DOHH2 (cell line): ENCODE data around the gene GPC6.

Experiments used
- H3F3A ChIP-seq: fragments of 200-600 bp; sonication (generic), shearing (Covaris generic); 2 replicates; pipeline ENCODE4 v1.6.0; 2016; ENCODE audit warnings: antibody characterized with exemption, mild to moderate bottlenecking; ENCODE audit not compliant: control insufficient read depth, insufficient read depth
- H3K27ac ChIP-seq: fragments of 200-600 bp; sonication (generic); 2 replicates; pipeline ENCODE4 v1.5.1; 2014; ENCODE audit warnings: low read depth, mild to moderate bottlenecking, low read length, moderate library complexity
- H3K27me3 ChIP-seq: fragments of 200-600 bp; sonication (generic); 2 replicates; pipeline ENCODE4 v1.6.1; 2014; ENCODE audit warnings: mild to moderate bottlenecking, low read length, mixed read lengths; ENCODE audit not compliant: control insufficient read depth
- H3K36me3 ChIP-seq: fragments of 200-600 bp; sonication (generic); 2 replicates; pipeline ENCODE4 v1.6.1; 2014; ENCODE audit warnings: mild to moderate bottlenecking, low read length, moderate library complexity, mixed read lengths; ENCODE audit not compliant: control insufficient read depth
- H3K4me1 ChIP-seq: fragments of 200-600 bp; sonication (generic); 2 replicates; pipeline ENCODE4 v1.6.1; 2014; ENCODE audit warnings: mild to moderate bottlenecking, low read length, mixed read lengths; ENCODE audit not compliant: control insufficient read depth
- H3K4me2 ChIP-seq: fragments of 200-600 bp; sonication (generic); 2 replicates; pipeline ENCODE4 v1.6.0; 2014; ENCODE audit warnings: mild to moderate bottlenecking, low read length, moderate library complexity
- H3K4me3 ChIP-seq: fragments of 200-600 bp; sonication (generic); 2 replicates; pipeline ENCODE4 v1.5.1; 2014; ENCODE audit warnings: mild to moderate bottlenecking, low read length, mixed read lengths
- H3K79me2 ChIP-seq: fragments of 200-600 bp; sonication (generic); 2 replicates; pipeline ENCODE4 v1.6.1; 2014; ENCODE audit warnings: mild to moderate bottlenecking, low read length, mixed read lengths; ENCODE audit not compliant: control insufficient read depth
- H3K9me2 ChIP-seq: fragments of 200-600 bp; sonication (generic); replicated peaks from 2 replicates; pipeline ENCODE4 v1.6.1; 2014; ENCODE audit warnings: mild to moderate bottlenecking, low read length, mixed read lengths; ENCODE audit not compliant: control insufficient read depth
- H3K9me3 ChIP-seq: fragments of 200-600 bp; sonication (generic); 2 replicates; pipeline ENCODE4 v1.6.1; 2014; ENCODE audit warnings: antibody characterized with exemption, low read length, mixed read lengths; ENCODE audit not compliant: control insufficient read depth, insufficient read depth
- H4K20me1 ChIP-seq: fragments of 200-600 bp; sonication (generic); 2 replicates; pipeline ENCODE4 v1.6.0; 2014; ENCODE audit warnings: low read depth, mild to moderate bottlenecking, antibody characterized with exemption, low read length, moderate library complexity; ENCODE audit not compliant: control insufficient read depth, insufficient read depth
- EZH2phosphoT487 ChIP-seq: fragments of 200-600 bp; sonication (generic); IDR thresholded peaks from 2 replicates; pipeline ENCODE4 v1.6.1; 2017; ENCODE audit warnings: borderline replicate concordance, mild to moderate bottlenecking, antibody characterized with exemption, low read length, moderate library complexity, mixed read lengths
- TF ChIP-seq, protein P1 (sequence below): fragments of 200-600 bp; sonication (generic); IDR thresholded peaks from one replicate; pipeline ENCODE4 v1.5.1; 2014; ENCODE audit warnings: antibody characterized with exemption, mild to moderate bottlenecking, low read depth, low read length; ENCODE audit not compliant: poor library complexity, severe bottlenecking

The GPC6 gene

DNA sequence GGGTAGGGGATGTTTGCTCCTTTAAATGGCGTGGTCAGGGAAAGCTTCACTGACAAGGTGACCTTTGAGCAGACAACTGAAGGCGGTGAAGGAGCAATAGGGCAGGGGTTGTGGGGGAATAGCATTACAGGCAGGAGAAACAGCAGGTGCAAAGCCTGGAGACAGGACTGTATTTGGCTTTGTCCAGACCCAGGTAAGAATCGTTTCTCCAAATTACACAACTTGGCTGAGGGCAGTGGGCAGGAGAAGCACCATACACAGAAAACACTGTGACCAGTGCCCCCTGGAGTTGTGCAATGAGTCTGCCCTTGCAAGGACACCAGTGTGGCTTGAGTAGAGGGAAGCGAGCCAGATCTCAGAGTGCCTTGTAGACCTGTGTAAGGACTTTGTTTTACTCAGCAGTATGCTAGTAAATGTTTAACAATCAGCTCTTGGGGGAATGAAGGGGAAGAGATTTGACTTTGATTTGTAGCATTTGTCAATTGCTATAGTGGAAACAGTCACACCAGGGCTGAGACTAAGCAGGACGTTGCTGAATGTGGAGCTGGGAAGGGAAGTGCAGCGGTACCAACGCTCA lies 892.8 kb downstream of the GPC6 start:
- Histone ChIP-seq H3K4me2 (no peak overlapping the region), H3K79me2 (no peaks in the 10 kb centered on the region), H3K4me1 (no peaks in the 10 kb centered on the region), H3K27me3 (no peaks in the 10 kb centered on the region), H3K36me3 (no peaks in the 10 kb centered on the region), H3K9me2 (no peaks in the 10 kb centered on the region), H3K4me3 (no peak overlapping the region), H3F3A (no peaks in the 10 kb centered on the region), H3K9me3 (no peaks in the 10 kb centered on the region), H3K27ac (no peak overlapping the region), H4K20me1 (no peaks in the 10 kb centered on the region)
- TF ChIP-seq, protein P1, sequence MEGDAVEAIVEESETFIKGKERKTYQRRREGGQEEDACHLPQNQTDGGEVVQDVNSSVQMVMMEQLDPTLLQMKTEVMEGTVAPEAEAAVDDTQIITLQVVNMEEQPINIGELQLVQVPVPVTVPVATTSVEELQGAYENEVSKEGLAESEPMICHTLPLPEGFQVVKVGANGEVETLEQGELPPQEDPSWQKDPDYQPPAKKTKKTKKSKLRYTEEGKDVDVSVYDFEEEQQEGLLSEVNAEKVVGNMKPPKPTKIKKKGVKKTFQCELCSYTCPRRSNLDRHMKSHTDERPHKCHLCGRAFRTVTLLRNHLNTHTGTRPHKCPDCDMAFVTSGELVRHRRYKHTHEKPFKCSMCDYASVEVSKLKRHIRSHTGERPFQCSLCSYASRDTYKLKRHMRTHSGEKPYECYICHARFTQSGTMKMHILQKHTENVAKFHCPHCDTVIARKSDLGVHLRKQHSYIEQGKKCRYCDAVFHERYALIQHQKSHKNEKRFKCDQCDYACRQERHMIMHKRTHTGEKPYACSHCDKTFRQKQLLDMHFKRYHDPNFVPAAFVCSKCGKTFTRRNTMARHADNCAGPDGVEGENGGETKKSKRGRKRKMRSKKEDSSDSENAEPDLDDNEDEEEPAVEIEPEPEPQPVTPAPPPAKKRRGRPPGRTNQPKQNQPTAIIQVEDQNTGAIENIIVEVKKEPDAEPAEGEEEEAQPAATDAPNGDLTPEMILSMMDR = no peak
- no peak for TF ChIP-seq EZH2phosphoT487

DNA sequence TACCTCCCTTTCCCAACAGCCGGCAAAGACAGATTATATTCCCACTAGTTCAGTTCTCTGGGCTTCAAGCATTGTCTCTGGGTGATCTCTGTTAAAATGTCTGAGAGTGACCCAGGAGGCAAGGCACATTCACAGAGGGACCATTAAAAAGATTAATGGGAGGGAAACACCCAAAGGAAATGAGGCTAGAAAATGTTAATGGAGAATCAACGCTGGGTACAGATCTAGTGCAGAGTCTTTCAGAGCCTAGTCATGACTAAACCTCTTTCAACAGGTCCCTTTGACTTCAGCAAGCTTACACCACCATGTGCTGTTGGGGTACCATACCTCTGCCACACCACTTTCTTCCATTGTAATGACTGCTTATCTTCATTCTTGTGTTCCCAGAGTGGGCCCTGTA lies 894.3 kb downstream of the GPC6 start:
- Histone ChIP-seq H3K4me1 (no peaks in the 10 kb centered on the region), H3K4me2 (no peak overlapping the region), H3K36me3 (no peaks in the 10 kb centered on the region), H3K27ac (no peak overlapping the region), H3K9me3 (no peaks in the 10 kb centered on the region), H3K4me3 (no peak overlapping the region), H3F3A (no peaks in the 10 kb centered on the region), H4K20me1 (no peaks in the 10 kb centered on the region), H3K79me2 (no peaks in the 10 kb centered on the region), H3K9me2 (no peaks in the 10 kb centered on the region), H3K27me3 (no peaks in the 10 kb centered on the region)
- TF ChIP-seq, protein P1 = no peak
- TF ChIP-seq EZH2phosphoT487 = no peak

DNA sequence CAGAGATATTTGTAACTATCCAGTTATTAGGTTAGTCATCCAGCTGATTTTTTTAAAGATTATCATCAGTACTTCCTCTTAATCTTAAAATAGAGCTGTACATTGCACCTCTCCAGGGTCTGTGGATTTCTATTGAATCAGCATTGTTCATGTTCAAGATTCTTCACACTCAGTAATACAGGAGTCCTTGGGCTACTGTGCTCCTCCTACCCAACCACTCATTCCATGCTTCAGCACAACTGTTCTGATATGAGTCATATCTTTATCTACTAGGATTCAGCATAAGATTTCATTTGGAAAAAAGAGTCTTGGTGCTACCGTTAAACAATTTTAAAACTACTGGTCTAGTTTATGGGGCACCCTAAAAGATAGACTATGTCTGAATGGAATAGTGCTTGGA lies 895.1 kb downstream of the GPC6 start:
- no peaks in the 10 kb centered on the region for H3K36me3 ChIP-seq
- H3K4me2 ChIP-seq = no peak overlapping the region
- no peaks in the 10 kb centered on the region for H3F3A ChIP-seq
- no peaks in the 10 kb centered on the region for H3K9me2 ChIP-seq
- no peaks in the 10 kb centered on the region for H3K27me3 ChIP-seq
- H3K9me3 ChIP-seq = no peaks in the 10 kb centered on the region
- H3K27ac ChIP-seq = no peak overlapping the region
- no peaks in the 10 kb centered on the region for H3K79me2 ChIP-seq
- H3K4me3 ChIP-seq = no peak overlapping the region
- no peaks in the 10 kb centered on the region for H3K4me1 ChIP-seq
- H4K20me1 ChIP-seq = no peaks in the 10 kb centered on the region
- TF ChIP-seq EZH2phosphoT487 = no peak

DNA sequence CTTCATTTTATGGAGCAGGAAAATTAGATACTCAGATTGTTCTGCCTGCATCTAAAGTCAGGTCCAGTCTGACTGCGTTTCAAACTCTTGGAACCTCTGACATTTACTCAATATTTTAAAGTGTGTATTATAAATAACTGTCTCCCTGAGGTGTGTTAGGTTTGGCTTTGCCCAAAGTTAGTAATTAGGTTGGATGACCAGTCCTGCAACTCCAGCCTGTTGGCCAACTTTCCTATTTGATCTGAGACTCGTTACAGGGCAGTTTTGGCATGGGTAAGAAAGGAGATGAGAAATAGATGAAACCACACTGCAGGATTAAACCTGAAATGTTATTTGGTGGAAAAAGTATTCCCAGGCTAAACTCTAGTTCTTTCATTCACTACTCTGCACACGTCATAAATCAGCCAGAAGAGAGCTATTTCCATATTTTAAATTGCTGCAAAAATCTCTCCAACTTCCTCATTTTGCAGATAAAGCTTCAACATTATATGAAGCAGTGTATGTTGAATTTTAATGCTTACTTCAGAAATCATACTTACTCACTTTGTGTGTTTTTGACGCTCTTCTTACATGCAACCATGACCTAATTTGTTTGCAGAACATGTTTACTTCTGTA lies 895.8 kb downstream of the GPC6 start:
- Histone ChIP-seq H3K9me3 (no peaks in the 10 kb centered on the region), H3K36me3 (no peaks in the 10 kb centered on the region), H3K4me2 (no peak overlapping the region), H3K79me2 (no peaks in the 10 kb centered on the region), H3K4me1 (no peaks in the 10 kb centered on the region), H3K27ac (no peak overlapping the region), H3K9me2 (no peaks in the 10 kb centered on the region), H4K20me1 (no peaks in the 10 kb centered on the region), H3K27me3 (no peaks in the 10 kb centered on the region), H3F3A (no peaks in the 10 kb centered on the region), H3K4me3 (no peak overlapping the region)
- no peak for TF ChIP-seq EZH2phosphoT487
- TF ChIP-seq, protein P1 = no peak
